Astrocyte (in vitro differentiated cells and primary cell): ENCODE data around the gene SGCG.

ENCODE experiments used
- CTCF ChIP-seq: IDR thresholded peaks from 2 replicates; pipeline ENCODE4 v1.5.1; 2011; ENCODE audit warnings: low read depth, mild to moderate bottlenecking, inconsistent platforms, low read length, moderate library complexity; ENCODE audit not compliant: insufficient read depth
- EZH2 ChIP-seq: IDR thresholded peaks from 2 replicates; pipeline ENCODE4 v1.6.1; 2012; ENCODE audit warnings: mild to moderate bottlenecking, low read length, inconsistent platforms; ENCODE audit not compliant: insufficient read depth

GRCh38 chr13:23202383-23202782 lies 21.6 kb downstream of the SGCG start:
- TF ChIP-seq CTCF = no peak
- no peak for TF ChIP-seq EZH2
